Liver (tissue), 3 donors: ENCODE data around the gene UMAD1.

Source experiments
- ATF3 ChIP-seq: IDR thresholded peaks from 2 replicates; pipeline ENCODE4 v1.6.1; 2016; ENCODE audit warnings: antibody characterized with exemption
- CTCF ChIP-seq: fragments of 150-350 bp; IDR thresholded peaks from 2 replicates; pipeline ENCODE4 v1.5.1; 2017; ENCODE audit warnings: improper control_type of control experiment, low read depth, low read length; ENCODE audit not compliant: missing input control
- EGR1 ChIP-seq, 2 donors: IDR thresholded peaks; 2 replicates each; pipeline ENCODE4 v1.6.1; 2016 to 2018; ENCODE audit warnings: antibody characterized with exemption in 2 of 2, low read depth in 2 of 2
- FOXA1 ChIP-seq: IDR thresholded peaks from 2 replicates; pipeline ENCODE4 v1.6.1; 2016; ENCODE audit warnings: antibody characterized with exemption
- GABPA ChIP-seq, 2 donors: IDR thresholded peaks in 1 of 2; conservative IDR thresholded peaks in 1 of 2; 2 replicates each; pipeline ENCODE4 v1.6.1; 2016; ENCODE audit warnings: antibody characterized with exemption in 2 of 2, mild to moderate bottlenecking in 1 of 2, moderate library complexity in 1 of 2
- JUND ChIP-seq, 2 donors: IDR thresholded peaks; 2 replicates each; pipeline ENCODE4 v1.6.1; 2016; ENCODE audit warnings: antibody characterized with exemption in 2 of 2
- MAX ChIP-seq: IDR thresholded peaks from 2 replicates; pipeline ENCODE4 v1.6.1; 2016; ENCODE audit warnings: antibody characterized with exemption
- RAD21 ChIP-seq, 2 donors: IDR thresholded peaks; 2 replicates each; pipeline ENCODE4 v1.6.1; 2016; ENCODE audit warnings: antibody characterized with exemption in 2 of 2, mild to moderate bottlenecking in 2 of 2
- REST ChIP-seq: IDR thresholded peaks from 2 replicates; pipeline ENCODE4 v1.6.1; 2016; ENCODE audit warnings: antibody characterized with exemption, mild to moderate bottlenecking
- SP1 ChIP-seq: IDR thresholded peaks from 2 replicates; pipeline ENCODE4 v1.6.1; 2018; ENCODE audit warnings: antibody characterized with exemption, mild to moderate bottlenecking
- TAF1 ChIP-seq: conservative IDR thresholded peaks from 2 replicates; pipeline ENCODE4 v1.6.1; 2016; ENCODE audit warnings: antibody characterized with exemption, mild to moderate bottlenecking
- YY1 ChIP-seq: IDR thresholded peaks from 2 replicates; pipeline ENCODE4 v1.6.1; 2016; ENCODE audit warnings: antibody characterized with exemption, mild to moderate bottlenecking
- ZBTB33 ChIP-seq: IDR thresholded peaks from 2 replicates; pipeline ENCODE4 v1.6.1; 2016; ENCODE audit warnings: antibody characterized with exemption
- donor health status: healthy.
- donor health status: healthy.

- TF ChIP-seq CTCF, result no peak
- no peak for TF ChIP-seq YY1
- TF ChIP-seq FOXA1, result no peak
- no peak for TF ChIP-seq RAD21 (IDR thresholded peaks at IDR 0.05)
- TF ChIP-seq REST, result no peak
- TF ChIP-seq ATF3, result no peak
- TF ChIP-seq ZBTB33, result no peak
- no peak for TF ChIP-seq EGR1 (IDR thresholded peaks at IDR 0.05; ENCODE audit: low read depth in 2 of 2)
- TF ChIP-seq TAF1, result no peak
- TF ChIP-seq JUND (IDR thresholded peaks at IDR 0.05), result no peak
- TF ChIP-seq GABPA (IDR thresholded peaks at IDR 0.05 in 1 of 2, conservative IDR thresholded peaks at IDR 0.05 in 1 of 2), result no peak
- TF ChIP-seq MAX, result no peak
- TF ChIP-seq SP1, result no peak
These were observed 169.8 kb downstream of the UMAD1 start for GRCh38 chr7:7810380-7810779.
